Measurements from ENCODE around the gene DYNLT4.
"Not testable (repeated sequence)": the region's sequence is repeated elsewhere in the genome, so short reads cannot be mapped to it uniquely, and the experiment has no call there.

DYNLT4 gene

DNA sequence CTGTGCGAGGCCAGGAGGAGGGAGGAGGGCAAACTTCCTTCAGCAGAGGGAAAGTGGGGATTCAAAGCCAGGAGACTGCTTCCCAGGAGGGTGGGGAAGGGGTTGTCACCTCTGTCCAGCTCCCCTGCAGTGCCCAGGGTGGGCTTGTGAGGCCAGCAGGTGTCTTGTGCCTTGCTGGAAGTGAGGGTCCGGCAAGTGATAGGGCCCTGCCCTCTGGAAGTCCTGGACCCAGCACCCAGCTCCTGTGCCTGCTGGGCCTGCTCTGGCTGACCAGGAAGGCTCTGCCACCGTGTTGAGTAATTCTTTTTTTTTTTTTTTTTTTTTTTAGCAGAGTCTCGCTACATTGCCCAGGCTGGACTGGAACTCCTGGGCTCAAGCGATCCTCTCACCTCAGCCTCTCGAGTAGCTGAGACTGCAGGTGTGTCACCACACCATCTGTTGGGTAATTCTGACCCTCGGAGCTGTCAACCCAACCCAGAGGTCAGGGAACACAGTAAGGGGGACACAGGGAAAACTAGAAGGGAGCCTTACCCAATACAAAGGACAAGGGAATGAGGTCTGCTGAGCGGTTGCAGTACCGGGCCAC lies 20.2 kb downstream of the DYNLT4 start:
- DNase-seq = no peak

GRCh38 chr1:44786138-44786840 lies 20.9 kb downstream of the DYNLT4 start:
- DNase-seq = peak; percentile 78 to 82

GRCh38 chr1:44785501-44786137 lies 21.5 kb downstream of the DYNLT4 start:
- no peak for DNase-seq

DNA sequence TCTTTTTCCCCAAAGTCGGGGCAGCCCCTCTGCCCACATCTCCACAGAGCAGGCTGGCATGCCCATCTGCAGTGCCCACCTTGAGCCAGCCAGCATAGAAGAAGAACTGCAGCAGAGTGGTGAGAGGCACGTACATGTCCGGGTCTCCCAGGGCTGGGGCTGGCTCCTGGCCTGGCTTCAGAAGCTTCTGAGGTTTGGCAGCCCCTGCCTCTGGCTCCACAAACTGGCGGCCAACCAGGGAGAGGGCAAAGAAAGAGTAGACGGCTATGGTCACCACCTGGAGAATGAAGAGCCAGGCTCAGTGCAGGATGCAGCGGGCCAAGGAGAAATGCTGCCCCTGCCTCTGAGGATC lies 22.1 kb downstream of the DYNLT4 start:
- no peak for DNase-seq

DNA sequence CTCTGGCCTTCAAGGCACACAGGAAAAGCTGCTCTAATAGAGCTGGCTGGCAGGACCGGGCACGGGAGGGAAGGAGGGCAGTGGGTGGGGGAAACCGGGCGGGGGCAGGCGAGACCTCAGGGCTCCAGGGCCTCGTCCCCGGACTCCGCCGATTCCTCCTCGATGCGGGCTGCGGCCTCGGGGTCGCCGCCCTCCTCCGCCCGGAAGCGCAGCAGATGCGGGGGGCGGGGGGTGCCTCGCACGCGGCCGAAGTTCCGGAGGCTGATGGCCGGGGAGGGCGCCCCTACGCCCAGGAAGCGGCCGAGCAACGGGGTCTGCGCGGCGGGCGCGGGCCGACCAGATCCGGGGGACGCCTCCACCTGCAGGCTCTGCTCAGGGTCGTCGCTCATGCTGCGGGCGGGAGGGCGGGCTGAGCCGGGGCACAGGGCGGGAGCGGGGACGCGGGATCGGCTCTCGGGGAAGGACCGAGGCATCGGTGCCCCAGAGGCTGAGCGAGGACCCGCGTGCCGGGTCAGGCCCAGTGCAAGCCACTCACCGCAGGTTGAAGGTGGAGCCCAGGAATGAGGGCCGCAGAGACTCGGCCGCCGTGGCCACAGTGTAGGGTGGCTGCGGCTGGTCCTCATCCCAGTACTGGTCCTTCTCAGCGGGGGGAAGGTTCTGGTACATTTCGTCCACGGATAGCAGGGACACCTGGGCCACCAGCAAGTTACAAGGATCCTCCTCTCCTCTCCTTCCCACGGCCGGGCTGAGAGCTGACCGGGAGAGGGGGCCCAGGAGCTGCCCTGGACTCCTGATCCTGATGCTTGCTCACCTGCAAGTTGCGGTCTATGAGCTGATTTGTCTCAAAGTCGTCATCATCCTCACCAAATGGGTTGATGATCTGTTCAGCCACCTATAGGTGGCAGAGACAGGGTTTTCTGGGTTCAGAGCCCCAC lies 22.8 kb downstream of the DYNLT4 start:
- peak in 1 of 2 donors; percentile 41 for DNase-seq

DNA sequence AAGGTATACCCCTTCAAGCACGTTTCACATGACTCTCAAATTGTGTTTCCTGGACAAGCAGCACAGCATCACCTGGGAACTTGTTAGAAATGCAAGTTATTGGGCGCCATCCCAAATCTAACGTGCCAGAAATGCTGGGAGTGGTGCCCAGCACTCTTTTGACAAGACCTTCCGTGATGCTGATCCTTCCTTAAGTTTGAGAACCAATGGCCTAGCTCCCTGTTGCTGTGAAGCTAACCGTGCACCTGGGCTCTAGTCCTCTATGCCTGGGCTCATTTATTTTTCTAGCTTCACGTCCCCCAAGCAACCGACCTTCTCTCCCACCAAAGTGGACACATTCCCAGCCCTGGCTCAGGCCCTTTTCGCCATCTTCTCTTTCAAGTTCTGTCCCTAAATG lies 23.5 kb downstream of the DYNLT4 start:
- no peak for DNase-seq

DNA sequence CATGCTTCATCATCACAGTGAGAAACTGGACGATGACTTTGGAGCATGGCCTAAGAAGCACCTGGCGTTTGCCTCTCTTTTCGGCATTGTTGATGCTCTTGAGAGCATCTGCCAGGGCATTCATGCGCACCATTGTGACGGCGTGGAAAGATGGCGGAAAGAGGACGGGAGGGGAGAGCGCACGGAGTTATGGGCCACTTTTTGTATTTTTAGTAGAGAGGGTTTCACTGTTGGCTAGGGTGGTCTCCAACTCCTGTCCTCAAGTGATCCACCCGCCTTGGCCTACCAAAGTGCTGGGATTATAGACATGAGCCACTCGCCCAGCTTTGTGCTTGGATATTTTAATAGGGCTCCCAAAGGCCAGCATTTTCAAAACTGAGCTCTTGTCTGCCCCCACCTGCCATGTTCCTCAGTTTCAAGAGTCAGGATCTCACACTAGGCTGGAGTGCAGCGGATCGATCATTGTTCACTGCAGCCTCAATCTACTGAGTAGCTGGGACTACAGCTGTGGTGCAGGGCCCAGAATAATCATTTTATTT lies 26.5 kb downstream of the DYNLT4 start:
- no peak for DNase-seq

DNA sequence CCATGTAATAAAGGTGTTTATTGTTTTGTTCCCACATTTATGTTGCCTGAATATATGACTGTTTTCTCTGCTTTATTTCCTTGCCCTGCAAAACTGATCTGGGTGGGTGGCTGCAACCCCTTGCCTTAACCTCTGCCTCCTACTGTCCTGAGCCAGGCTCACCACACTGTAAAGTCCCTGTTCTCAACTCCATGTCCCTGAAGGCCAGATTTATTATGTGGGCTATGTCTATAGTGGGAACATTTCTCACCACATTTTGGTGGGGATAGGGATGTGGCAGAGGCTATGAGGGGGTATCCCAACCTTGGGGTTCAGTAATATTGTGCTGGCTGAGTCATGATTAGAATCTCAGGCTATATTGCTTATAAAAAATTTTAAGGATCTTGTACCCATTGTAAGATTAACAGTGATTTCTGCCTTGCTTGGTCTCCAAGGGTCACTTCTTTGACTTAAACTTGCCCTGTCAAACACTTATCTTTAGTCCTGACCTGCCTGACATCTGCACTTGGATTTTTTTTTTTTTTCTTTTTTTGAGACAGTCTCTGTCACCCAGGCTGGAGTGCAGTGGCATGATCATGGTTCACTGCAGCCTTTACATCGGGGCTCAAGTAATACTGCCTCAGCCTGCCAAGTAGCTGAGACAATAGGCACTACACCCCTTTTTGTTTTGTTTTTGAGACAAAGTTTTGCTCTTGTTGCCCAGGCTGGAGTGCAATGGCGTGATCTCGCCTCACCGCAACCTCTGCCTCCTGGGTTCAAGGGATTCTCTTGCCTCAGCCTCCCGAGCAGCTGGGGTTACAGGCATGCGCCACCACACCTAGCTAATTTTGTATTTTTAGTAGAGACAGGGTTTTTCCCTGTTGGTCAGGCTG lies 28.2 kb downstream of the DYNLT4 start:
- no peak for DNase-seq

GRCh38 chr1:44777969-44778635 lies 29.0 kb downstream of the DYNLT4 start:
- no peak for DNase-seq

DNA sequence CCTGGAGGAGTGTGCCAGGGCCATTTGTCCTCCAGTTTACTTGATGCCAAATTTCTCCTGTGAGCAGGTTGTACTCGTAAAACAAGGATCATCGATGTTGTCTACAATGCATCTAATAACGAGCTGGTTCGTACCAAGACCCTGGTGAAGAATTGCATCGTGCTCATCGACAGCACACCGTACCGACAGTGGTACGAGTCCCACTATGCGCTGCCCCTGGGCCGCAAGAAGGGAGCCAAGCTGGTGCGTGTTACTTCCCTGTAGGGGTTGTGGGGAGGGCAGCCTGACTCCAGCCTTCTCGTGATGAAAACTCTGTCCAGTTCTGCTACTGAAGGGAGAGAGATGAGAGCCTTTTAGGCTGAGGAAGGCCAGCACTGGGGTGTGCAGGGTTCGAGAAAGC lies 29.6 kb downstream of the DYNLT4 start:
- DNase-seq = no peak

DNA sequence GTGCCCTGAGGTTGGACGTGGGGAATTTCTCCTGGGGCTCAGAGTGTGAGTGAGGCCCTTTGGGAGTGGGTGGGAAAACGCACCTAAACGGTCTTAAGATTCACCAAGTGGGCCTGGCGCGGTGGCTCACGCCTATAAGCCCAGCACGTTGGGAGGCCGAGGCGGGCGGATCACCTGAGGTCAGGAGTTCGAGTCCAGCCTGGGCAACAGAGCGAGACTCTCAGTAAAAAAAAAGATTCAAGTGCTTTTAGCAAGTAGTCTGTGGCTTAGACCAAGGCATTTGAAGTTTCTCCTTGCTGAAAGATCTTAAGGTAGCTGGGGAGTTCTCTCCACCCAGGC lies 30.5 kb downstream of the DYNLT4 start:
- DNase-seq = no peak

DNA sequence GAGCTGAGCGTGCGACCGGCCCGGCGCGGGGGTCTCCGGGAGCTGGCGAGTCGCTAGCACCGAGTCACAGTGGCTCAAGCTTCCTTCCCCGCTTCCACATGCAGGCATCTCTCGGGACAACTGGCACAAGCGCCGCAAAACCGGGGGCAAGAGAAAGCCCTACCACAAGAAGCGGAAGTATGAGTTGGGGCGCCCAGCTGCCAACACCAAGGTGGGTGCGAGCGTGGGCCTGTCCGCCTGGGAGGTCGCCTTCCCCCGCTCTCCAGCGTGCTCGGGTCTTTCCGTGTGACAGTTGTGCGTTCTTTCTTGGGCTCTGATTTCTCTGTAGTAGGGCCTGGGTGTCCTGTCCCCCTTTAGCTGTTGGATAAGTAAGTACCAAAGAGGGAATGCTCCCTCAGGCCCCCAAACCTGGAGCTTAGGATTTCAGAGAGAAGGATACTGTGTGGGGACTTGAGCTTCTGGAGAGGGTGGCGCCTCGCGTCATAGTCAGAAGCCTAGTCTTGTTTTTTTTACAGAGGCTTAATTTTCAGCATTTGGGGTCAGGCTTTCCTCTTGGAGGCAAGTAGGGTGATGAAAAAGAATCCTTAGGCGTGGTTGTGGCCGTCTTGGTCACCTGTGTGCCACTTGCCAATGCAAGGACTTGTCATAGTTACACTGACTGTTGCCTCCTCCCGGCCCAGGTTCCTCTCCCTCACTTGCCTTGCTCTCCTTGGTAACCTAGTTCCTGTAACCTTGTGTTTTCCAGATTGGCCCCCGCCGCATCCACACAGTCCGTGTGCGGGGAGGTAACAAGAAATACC lies 31.0 kb downstream of the DYNLT4 start:
- peak; percentile 39 to 53 for DNase-seq

- DNase-seq = peak; percentile 91 to 92
Observed at GRCh38 chr1:44775078-44775929, 31.8 kb downstream of the DYNLT4 start, which contains the start of gene RPS8. Gene RPS8 (plus strand): TSS chr1:44775540. CDS start chr1:44775597, 57 bp downstream.

DNA sequence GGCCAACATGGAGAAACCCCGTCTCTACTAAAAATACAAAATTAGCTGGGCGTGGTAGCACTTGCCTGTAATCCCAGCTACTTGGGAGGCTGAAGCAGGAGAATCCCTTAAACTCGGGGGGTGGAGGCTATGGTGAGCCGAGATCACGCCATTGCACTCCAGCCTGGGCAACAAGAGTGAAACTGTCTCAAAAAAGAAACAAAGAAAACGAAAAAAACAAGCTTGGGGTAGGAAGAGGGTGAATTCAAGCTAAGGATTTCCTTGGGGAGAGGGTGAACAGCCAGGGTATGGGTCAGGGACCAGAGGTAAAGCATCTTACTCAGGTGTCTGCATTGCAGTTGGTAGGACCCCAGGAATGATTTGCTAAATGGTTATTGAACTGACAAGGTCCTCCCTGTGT lies 40.7 kb downstream of the DYNLT4 start:
- DNase-seq = not testable (repeated sequence)

DNA sequence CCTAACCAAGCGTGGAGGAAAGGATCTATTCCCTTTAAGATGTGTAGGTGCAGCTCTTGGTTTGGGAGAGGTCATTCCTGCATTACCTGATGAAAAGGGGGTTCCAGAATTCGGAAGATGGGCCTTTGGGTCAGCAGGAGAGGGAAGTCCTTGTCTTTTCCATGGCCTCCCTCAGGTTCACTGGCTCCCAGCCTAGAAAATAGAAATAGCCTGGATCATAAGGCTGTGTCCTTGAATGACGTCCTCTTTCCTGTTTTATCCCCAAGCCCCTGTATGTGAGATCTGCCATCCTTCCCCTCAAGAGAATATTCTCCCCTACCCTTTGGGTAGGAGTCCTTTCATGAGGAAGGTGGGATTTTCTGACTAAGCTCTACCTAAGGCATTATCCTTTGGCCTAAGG lies 46.3 kb downstream of the DYNLT4 start:
- no peak for DNase-seq

- DNase-seq = no peak
Observed at GRCh38 chr1:44759077-44759476, 48.1 kb downstream of the DYNLT4 start.

DNA sequence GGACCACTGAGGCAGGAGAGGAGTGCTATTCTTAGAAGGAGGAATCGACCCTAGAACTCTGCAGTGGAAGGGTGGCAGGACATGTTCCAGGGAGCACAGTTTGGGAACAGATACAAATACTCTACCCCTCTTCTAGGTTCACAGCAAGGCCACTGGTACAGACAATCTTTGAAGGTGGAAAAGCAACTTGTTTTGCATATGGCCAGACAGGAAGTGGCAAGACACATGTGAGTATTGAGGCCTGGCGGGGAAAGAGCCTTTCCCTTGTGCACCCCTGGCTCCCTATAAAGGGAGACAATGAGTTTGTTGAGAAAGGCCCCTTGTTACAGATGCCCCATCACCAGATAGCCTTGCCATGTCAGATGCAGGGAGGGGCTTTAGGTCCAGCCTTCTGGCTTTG lies 49.7 kb downstream of the DYNLT4 start:
- DNase-seq = no peak
